Stimulated activated CD8-positive, alpha-beta memory T cell treated with anti-CD3 and anti-CD28 coated beads, Interleukin-15, amount 100 ng/mL, for 24 hours (primary cell): ENCODE data around the gene SCN7A.
"Not testable (repeated sequence)": the region's sequence is repeated elsewhere in the genome, so short reads cannot be mapped to it uniquely, and the experiment has no call there.

Source experiments
- DNase-seq: peaks from one replicate; pipeline ENCODE4 v3.0.0-alpha.2; 2020; ENCODE audit warnings: low read depth

Gene SCN7A

DNA sequence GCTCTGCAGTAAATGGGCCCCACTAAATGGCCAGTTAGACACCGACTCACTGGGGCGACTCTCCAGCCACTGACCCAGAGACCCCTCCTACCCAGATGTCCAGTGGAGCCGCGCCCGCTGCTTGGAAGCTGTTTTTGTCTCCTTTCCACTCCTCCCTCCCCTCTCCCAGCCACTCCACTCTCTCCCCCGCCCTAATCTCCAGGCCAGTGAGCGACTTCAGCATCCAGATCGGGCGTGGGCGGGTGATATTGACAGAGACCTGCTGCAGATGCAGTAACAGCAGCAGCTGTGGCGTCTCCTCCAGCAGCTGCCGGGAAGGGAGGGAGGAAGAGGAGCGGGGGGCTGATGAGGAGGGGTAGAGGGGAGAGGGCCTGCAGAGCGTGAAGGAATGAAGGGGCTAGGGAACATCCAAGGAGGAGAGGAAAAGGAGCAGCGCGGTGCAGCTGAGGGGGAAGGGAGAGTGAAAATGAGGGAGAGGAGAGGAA is at the start of gene SCN7A:
Gene SCN7A, minus strand, starts transcription at position 110 of the 485 bp plus-strand sequence. CDS start 16,553 bp downstream, outside the sequence.
- no peak for DNase-seq

DNA sequence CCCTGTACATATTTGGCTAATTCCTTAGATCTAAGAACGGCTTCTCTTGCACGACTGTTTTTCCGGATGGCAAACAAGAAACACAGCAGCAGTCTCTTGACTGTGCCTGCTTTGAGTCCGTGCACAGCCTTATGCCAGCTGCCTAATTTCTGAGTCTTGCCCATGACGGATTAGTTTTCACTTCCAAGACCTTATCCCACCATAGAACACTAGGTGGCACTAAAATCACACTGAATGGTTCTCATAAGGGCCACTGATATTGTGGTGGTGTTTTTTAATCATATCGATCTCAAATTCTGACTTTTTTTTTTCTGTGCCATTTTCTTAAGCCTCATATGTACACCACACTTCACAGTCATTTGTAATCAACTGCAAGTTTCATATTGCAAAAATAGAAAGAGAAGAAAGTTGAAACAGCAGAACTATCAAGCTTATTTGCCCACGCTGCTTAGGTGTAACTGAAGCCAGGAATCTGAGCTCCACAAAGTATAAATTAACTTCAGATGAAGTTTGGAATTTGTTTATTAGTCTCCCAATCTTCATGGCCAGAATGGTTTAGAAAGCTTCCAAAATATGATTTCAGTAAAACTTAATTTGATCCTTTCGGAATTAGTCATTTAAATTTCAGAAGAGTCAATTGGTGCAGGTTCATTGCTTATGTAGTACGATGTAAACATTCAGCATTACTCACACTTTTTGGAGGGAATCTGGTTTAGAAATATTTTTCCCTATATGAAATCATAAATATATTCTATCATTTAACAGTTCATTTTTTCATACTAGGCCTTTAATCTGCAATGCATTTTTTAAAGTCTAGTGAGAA is 45.5 kb upstream of the SCN7A start:
- no peak for DNase-seq

DNA sequence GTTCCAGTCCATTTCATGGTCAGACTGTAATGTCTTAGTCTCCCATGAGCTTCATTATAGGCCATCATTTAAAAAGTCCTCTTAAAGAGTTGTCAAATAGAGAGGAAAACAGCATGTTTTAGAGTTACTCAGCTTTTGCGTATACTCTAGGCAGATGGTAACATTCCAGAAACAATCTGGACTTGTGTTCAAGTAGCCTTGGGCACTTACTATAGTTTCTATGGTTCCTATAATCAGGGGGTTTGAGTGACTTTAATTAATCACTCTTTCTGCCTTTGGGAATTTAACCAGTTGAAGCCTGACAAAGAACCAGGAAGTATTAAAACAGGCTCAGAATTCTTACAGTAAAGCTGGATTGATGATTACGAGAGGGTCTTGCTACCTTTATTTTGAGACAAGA is 42.1 kb upstream of the SCN7A start:
- DNase-seq: no peak

DNA sequence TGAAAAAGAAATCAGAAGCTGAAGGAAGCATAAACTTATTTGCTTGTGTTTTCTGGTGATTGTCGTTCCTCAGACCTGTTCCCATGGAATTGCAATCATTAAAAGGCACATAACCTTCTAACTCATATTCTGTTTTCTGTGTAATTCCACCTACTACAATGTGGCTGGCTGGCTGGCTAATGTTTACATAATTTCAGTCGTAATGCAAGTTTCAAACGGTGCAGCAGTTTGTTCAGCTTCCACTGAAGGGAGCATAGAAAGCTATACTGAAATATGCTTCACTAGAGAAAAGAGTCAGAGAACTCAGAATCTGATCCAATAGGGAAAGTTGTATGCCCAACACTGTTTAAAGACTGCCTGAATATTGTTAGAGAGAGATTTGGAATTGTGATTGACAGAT is 27.1 kb upstream of the SCN7A start:
- no peak for DNase-seq

DNA sequence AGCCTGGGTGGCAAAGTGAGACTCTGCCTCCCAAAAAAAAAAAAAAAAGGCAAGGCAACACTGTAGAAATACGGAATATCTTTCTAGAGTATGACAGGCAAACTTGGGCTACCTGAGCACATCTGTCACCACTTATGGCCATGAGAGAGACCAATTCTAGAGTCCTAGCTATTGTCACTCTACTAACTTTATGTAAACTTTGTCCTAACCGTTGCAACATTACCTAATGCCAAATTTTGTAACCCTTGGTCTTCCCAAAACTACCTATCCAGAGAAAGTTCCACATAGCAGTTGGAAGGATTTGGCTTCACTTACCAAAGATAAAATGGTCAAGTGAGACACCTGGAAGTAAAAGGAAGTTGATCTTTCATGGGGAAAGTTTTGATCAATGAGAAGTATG is 26.6 kb upstream of the SCN7A start:
- no peak for DNase-seq

DNA sequence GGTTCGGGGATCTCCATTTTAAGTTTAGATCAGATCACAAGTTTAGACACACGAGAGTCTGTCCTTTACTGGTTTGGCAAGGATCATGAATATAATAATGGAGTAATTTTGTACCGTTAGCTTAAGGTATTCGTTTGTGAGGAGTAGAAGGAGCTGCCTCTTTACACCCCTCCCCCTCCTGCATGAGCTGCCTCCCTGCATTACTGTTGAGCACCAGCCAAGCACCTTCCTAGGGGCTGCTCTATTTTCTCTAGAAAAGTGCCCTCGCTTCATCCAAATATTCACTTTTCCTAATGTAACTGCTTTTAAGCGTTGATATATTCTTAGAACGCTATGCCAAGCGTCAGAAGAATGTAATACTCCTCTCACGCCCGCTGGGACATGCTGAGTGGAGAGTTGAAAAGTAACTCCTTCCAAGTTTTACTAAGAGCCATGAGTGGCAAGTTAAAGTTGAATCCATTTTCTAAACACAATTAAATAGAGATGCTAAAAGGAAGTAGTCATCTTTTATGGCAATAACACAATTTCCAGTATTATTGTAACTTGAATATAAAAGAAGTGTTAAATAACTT is 25.4 kb upstream of the SCN7A start:
- no peak for DNase-seq

DNA sequence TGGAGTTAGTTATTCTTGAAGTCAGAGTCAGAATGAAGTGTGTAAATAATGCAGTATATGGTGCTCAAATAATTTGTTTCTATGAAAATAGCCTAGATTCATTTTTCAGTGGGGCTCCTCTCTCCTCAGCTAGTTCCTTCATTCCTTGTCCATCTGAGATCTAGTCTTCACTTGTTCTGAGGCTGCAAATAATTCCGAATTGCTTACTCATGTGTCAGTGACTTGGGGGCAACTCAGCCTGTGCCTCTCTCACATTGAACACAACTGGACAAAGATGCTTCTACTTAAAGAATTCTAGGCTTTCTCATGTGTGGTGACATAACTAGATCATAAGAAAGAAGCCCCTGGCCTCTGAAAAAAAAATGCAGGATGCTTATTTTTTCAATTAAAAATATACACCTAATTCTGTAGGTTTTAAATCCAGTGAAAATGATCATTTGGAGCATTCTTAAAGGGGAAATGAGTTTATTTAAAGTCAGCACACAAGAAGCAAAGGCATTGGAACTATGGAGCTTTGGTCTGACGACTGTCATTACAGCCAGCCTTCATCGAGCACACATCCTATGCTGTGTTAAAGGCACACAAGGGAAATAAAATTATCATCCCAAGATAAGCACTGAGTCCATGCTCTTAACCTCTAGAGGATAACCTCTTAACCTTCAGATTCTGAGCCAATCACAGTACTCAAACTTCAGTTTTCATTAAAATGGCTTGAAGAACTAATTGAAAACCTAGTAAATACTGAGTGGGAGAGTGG is 24.8 kb upstream of the SCN7A start:
- DNase-seq: no peak

DNA sequence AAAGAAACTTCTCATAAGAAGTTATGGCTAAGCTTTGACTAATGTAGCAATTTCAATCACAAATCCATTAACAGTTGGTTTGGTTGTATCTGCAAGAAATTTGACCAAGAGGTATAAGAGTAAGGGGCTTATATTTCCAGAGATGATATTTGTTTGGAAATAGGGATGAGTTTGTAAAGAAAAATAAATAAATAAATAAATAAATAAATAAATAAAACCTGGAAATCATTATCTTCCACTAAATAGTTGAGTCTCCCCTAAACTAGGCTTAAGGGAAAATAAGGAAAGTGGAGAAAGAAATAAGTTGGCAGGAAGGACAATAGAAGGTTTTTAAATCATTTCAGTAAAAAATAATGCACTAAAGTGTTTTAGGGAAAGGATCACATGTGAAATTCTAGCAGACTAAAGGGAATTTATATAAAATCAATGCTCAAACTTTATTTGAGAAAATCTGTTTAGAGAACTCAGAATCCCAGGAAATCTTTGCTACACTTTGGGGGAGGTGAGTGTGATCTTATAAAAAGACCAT is 23.5 kb upstream of the SCN7A start:
- no peak for DNase-seq

DNA sequence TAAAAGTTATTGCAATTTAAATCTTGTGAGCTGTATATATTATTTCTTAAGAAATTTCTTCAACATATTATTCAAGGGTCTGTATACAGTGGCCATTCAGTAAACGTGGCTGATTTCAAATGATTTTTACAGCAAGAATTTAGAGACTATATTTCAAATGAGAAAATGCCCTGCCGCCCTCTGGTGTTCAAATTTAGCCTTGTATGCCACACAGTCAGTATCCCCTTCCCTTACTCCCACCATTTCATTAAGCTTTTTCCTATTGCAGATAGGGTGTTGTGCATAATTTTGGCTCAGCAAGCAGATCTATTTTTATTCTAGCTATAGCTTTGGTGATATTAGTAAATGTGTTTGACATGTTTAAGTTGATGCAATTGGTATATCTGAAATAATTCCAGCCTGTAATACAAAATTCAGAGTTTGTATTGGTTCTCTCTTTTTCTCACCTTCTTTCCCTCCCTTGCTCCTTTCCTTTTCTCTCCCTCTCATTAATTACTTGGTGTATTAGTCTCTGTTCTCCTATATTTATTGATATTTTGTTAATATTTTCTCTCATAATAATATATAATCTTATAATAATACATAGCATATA is 22.8 kb upstream of the SCN7A start:
- DNase-seq: no peak

DNA sequence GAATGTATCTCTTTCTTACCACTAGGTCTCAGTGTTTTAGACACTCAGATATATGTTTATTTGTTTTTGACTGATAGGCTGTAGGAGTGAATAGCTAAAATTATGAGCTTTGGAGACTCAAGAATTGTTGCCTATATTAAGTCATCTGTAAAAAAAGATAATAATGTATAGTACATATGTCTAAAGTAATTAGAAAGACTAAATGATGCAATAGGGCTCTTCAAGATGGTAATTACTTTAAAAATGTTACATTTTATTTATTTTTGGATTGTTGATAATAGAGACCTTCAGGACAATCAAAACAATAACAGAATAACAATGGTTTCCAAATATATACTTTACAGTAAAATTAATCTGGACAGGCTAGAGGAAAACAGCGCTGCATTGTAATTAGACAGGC is 19.9 kb upstream of the SCN7A start:
- DNase-seq: no peak

DNA sequence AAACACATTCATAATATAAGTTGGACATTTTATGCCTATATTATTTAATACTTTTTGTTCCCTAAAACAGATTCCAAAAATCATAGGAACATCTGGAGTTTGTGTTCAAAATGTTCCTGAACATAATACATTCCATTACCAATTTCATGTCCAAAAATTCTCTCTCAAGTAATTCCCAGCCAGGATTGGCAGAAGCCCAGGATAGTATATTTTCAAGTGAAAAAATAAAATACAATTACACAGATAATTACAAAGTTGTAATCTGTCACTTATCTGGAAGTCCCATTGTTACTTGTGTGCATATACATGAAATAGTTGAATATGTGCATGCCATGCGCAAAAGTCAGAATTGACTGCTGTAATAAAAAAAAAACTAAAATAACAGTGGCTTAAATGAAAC is 5.2 kb upstream of the SCN7A start:
- no peak for DNase-seq

DNA sequence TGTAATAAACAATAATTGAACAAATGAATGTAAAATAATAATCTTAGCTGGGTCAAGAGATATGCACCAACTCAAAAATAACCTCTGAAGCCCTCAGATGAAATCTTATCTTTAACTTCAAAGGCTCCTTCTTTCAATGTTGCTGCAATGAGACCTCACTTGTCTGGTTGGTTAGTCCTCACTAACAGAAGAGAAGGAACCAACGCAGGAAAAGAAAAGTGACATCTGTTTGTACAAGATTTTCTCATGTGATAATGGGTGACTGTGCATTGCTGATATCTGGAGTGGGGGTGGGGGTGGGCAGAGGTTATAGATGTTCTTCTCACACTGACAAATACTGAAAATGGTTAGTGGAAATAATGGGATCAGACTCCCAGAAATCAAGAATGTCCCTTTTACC is 2.6 kb downstream of the SCN7A start:
- DNase-seq: no peak

DNA sequence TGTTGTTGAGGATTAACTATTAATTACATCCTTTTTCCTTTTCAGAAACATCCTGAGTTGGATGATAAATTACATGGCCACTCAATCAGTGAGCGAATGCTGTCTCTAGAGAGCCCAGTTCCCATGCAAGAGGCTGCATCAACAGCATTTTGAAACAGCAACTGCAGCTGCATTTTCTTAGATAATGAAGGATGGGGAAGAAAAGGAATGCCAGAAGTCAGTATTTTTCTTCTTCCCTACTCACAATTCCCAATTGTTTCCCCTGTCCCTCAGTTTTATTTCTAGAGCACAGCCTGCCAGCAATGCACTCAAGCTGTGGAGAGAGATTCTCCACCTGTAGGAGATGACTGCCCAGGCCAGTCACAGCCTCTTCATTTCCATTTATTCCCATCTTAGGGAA is 6.9 kb downstream of the SCN7A start:
- DNase-seq: no peak

DNA sequence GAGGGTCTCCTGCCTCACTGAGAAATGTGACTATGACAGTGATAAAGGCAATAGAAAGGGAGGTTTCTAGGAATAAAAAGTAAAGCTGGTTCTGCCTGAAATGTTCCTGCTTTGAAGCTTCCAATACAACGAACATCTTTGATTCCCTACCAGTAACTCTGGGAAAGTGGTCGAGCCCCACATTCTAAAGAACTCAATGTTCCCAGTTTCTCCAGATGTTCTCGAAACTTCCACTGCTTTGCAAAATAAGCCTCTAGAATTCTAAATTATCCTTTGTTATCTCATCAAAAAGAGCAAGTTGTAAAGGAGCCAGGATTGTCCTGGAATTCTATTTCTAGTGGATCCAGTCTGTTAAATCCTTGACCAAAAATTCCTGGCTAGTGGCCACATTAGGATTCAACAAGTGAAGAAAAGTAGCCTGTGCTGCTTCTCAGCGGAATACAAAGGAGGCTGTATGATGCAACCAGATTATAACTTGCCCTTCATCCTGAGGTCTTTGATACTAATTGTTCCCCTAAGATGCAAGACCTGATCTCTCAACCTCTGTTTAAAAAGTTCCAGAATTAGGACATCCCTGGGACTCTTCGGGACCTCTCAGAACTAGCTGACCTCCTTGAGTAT is 8.4 kb downstream of the SCN7A start:
- no peak for DNase-seq

DNA sequence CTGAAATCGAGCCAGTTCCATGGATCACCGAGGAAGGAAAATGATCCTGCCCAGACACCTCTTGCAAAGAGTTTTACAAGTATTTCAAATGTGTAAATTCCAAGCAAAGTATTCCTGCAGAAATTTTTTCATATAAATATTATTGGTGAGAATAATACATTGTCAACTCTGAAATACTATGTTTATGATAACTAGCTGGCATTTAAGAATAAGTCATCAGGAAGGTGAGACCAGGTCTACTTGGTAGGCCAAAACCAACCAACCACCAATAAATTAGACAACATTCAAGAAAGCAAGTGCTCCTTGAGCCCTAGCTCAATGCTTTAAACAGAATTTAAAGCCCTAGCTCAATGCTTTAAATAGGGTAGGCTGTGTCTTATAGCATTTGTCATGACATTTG is 21.7 kb downstream of the SCN7A start:
- no peak for DNase-seq

DNA sequence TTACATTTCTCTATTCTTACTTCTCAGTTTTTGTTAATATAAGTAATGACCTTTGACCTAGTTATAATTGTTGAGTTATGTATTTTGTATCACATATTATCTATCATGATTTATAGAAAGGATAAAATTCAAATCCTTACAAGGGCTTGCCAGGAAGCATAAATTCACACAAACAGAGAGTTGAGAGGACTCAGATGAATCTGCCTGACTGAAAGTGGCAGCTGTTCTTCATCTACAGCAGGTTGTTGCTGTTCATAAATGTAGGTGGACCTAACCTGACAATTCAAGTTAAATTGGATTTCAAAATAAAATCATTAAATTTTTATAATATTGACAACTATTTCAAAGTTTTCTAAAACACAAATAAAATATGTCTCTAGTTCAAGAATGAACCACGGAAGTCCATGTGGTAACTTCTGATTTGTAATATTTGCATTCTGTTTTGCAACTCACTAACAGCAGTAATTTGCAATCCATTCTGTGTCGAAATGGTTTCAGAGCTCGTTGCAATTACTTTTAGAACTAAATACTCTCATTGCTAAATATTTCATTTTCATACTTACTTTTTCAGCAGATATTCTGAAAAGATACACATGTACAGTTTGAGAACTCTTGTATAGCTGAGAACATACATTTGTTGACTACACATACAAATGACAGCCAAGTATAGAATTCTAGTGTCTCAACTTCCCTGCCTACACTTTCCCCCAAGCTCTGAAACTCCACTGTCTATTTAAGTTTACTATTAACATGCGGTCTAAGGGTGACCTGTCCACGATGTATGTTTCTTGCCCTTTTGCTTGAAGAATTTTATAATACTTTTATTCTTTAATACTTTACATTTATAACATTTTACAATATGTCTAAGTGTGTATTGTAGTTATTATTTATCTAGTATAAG is 25.7 kb downstream of the SCN7A start:
- DNase-seq: no peak

DNA sequence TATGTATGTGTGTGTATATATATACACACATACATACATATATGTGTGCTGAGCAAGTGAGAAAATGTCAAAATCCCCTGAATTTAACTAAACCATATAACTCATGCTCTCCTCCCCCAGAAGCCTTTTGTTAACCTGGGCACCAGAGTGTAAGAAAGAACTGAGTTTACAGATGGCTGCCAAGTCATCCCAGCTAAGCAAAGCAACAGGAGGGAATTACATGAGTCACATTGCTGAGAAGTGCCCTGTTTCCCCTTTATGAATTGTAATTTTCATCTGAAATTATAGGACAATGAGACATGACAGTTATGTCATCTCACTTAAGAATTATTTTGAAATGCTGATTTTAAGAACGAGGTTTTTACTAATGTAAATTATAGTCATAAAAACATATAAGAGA is 29.9 kb downstream of the SCN7A start:
- no peak for DNase-seq

DNA sequence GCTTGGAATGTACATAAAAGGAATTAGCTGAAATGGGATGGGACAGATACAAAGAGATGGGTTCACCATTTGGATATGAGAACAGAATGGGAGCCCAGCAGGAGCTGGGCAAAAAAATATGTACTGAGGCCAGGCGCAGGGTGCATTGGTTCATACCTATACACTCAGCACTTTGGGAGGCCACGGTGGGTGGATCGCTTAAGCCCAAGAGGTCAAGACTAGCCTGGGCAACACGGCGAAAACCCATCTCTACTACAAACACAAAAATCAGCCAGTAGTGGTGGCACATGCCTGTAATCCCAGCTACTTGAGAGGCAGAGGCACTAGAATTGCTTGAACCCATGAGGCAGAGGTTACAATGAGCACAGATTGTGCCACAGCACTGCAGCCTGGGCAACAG is 30.4 kb downstream of the SCN7A start:
- no peak for DNase-seq

DNA sequence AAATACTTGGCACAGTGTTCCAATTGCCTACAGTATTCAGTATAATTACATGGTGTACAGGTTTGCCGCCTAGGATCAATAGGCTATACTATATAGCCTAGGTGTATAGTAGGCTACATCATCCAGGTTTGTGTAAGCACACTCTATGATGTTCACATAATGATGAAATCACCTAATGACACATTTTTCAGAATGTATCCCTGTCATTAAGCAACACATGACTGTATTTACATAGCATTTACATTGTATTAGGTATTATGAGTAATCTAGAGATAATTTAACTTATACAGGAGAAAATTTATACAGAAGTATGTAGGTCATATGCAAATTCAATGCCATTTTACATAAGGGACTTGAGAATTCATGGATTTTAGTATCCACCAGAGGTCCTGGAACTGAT is 35.4 kb downstream of the SCN7A start:
- no peak for DNase-seq

DNA sequence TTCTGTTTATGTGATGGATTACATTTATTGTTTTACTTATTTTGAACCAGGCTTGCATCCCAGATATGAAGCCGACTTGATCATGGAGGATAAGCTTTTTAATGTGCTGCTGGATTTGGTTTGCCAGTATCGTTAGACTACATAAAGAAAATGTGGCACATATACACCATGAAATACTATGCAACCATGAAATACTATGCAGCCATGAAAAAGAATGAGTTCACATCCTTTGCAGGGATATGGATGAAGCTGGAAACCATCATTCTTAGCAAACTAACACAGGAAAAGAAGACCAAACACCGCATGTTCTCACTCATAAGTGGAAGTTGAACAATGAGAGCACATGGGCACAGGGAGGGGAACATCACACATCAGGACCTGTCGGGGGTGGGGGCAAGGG is 38.2 kb downstream of the SCN7A start:
- not testable (repeated sequence) for DNase-seq
